GM23248 (cell line): ENCODE data around the gene PMPCA. TPM values are rescaled to one million over a fixed set of nuclear protein-coding genes. Genes with fewer than 3 reads are reported as not detected.
A peak's percentile ranks its signal among the peaks of the same experiment; 100 is the strongest.

ENCODE experiments used
- DNase-seq: peaks from one replicate; pipeline ENCODE4 v3.0.0-alpha.2; 2015
- H2AFZ ChIP-seq: fragments of 200-600 bp; sonication (generic); 2 replicates; pipeline ENCODE4 v1.6.1; 2016; ENCODE audit warnings: antibody characterized with exemption
- H3F3A ChIP-seq: fragments of 200-600 bp; sonication (generic); 2 replicates; pipeline ENCODE4 v1.6.1; 2016; ENCODE audit warnings: mild to moderate bottlenecking, antibody characterized with exemption, mixed run types; ENCODE audit not compliant: insufficient read depth
- H3K27ac ChIP-seq: fragments of 200-600 bp; sonication (generic); 2 replicates; pipeline ENCODE4 v1.5.1; 2016; ENCODE audit warnings: mild to moderate bottlenecking
- H3K27me3 ChIP-seq: fragments of 200-600 bp; sonication (generic); replicated peaks from 2 replicates; pipeline ENCODE4 v1.6.1; 2016; ENCODE audit warnings: mild to moderate bottlenecking; ENCODE audit not compliant: insufficient read depth
- H3K36me3 ChIP-seq: fragments of 200-600 bp; sonication (generic); 2 replicates; pipeline ENCODE4 v1.6.1; 2016; ENCODE audit warnings: low read depth, mild to moderate bottlenecking
- H3K4me1 ChIP-seq: fragments of 200-600 bp; sonication (generic); 2 replicates; pipeline ENCODE4 v1.6.1; 2016; ENCODE audit warnings: mild to moderate bottlenecking; ENCODE audit not compliant: insufficient read depth
- H3K4me2 ChIP-seq: fragments of 200-600 bp; sonication (generic); one replicate; pipeline ENCODE4 v1.6.1; 2016; ENCODE audit warnings: mild to moderate bottlenecking; ENCODE audit not compliant: unreplicated experiment
- H3K4me3 ChIP-seq: fragments of 200-600 bp; sonication (generic); 2 replicates; pipeline ENCODE4 v1.5.1; 2016; ENCODE audit warnings: mild to moderate bottlenecking
- H3K79me2 ChIP-seq: fragments of 200-600 bp; sonication (generic); 2 replicates; pipeline ENCODE4 v1.6.1; 2016; ENCODE audit warnings: mild to moderate bottlenecking; ENCODE audit not compliant: insufficient read depth
- H3K9ac ChIP-seq: fragments of 200-600 bp; sonication (generic); 2 replicates; pipeline ENCODE4 v1.6.1; 2016; ENCODE audit warnings: mild to moderate bottlenecking
- H3K9me2 ChIP-seq: fragments of 200-600 bp; sonication (generic); 2 replicates; pipeline ENCODE4 v1.6.1; 2016; ENCODE audit warnings: mixed run types, mild to moderate bottlenecking, moderate library complexity; ENCODE audit not compliant: insufficient read depth
- H3K9me3 ChIP-seq: fragments of 200-600 bp; sonication (generic); one replicate; pipeline ENCODE4 v1.6.1; 2017; ENCODE audit warnings: low read depth
- H4K20me1 ChIP-seq: fragments of 200-600 bp; sonication (generic); 2 replicates; pipeline ENCODE4 v1.6.0; 2016; ENCODE audit not compliant: insufficient read depth
- EZH2 ChIP-seq: fragments of 200-600 bp; sonication (generic); IDR thresholded peaks from 2 replicates; pipeline ENCODE4 v1.6.1; 2018; ENCODE audit warnings: antibody characterized with exemption, mild to moderate bottlenecking; ENCODE audit not compliant: insufficient read depth, poor library complexity, severe bottlenecking
- EZH2phosphoT487 ChIP-seq: fragments of 200-600 bp; sonication (generic); IDR thresholded peaks from 2 replicates; pipeline ENCODE4 v1.6.1; 2018; ENCODE audit warnings: antibody characterized with exemption, moderate library complexity, mild to moderate bottlenecking, low read depth; ENCODE audit not compliant: insufficient read depth
- WGBS, 2 experiments: methylation state at CpG; one replicate each; pipeline ENCODE4 v1.1.6; 2015 to 2017; ENCODE audit warnings: low lambda C conversion rate in 2 of 2, low coverage in 1 of 2; ENCODE audit errors: missing lambda C conversion rate in 2 of 2; 5-methylcytosine and 5-hydroxymethylcytosine counted together
- in situ Hi-C: fragments of 300-500 bp; cut with MboI; formaldehyde crosslinking; loops from 2 replicates; pipeline ENCODE4 v1.15.0; 2020
- polyA plus RNA-seq: library from polyadenylated mRNA; unstranded; fragments of >200 nt; fragmentation: Nextera tagmentation; extraction: Ambion mirVana; gene quantifications from 2 replicates; pipeline ENCODE4 v1.2.1, GENCODE V29; 2016
- total RNA-seq: library from RNA; depleted of rRNA; stranded (reverse); fragments of >200 nt; shearing (Covaris generic); gene quantifications from 2 replicates; pipeline ENCODE4 v1.2.3, GENCODE V29; 2014

PMPCA gene
- total and polyA plus RNA-seq, 2 experiments from 2014 or later = 58.7 to 77.4 TPM

DNA sequence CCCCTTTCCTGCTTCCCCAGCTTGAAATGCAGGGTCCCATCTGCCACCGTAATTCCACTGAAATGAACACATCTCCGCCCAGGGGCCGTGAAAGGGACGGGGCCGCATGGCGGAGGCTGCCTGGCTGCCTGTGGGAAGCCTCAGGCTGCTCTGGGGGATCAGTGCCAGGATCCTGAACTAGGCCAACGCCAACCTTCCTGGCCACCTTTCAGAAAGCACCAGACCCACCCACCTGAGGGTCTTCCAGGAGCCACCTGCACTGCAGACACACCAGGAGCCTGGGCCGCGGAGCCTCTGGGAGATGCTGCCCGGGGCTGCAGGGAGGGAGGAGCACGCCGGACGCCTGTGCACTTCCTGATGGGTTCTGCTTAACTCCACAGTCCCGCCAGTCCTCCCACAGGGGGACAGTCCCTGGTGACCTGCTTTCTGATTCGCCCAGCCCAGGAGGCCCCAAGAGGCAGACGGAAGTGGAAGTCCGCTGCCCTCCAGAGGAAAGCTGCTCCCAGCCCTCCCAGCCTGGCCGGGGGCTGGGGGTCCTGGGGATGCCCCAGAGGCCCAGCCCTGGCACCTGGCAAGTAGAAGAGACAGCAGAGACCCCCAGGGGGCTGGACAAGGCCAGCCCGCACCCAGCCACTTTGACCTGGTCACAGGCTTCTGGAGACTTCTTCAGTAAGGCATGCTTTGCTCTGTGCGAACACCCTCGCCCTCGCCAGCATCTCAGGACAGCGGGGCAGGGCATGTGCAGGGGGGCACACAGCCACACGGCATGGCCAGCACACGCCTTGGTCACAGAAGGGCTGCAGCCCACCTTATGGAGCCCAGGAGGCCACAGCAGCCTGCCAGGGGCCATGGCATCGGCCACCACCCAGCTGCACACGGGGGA is 36.9 kb upstream of the PMPCA start, which contains the start of gene CARD9:
TSS of gene CARD9 (minus strand) at position 370 of the 883 bp plus-strand sequence. CDS start 1,591 bp downstream, outside the sequence.
- DNase-seq = no peak
- no peaks in the 10 kb centered on the region for H3F3A ChIP-seq
- in situ Hi-C loops = no loop called here
- H3K9me3 ChIP-seq = no peaks in the 10 kb centered on the region
- no peaks in the 10 kb centered on the region for H3K79me2 ChIP-seq
- H3K36me3 ChIP-seq = no peaks in the 10 kb centered on the region
- peak within 1 kb of the TSS; percentile 1 for H3K4me2 ChIP-seq
- peaks cover 11% of the 10 kb centered on the region; the same call in 1 of the 2 replicates for H3K4me1 ChIP-seq
- WGBS, 2 experiments = 71 to 76% methylated on average over 27 of the region's 27 CpGs
- peak within 1 kb of the TSS; percentile 31; the same call in 1 of the 2 replicates for H3K9ac ChIP-seq
- H3K27ac ChIP-seq = 0 out of 2 replicates have a peak within 1 kb of the TSS, but pooled peaks have one; percentile 2
- TF ChIP-seq EZH2 (no peak), EZH2phosphoT487 (no peak)
- H3K9me2 ChIP-seq = no peaks in the 10 kb centered on the region
- H4K20me1 ChIP-seq = no peaks in the 10 kb centered on the region
- H3K27me3 ChIP-seq = no peaks in the 10 kb centered on the region
- H3K4me3 ChIP-seq = no peak within 1 kb of the TSS
- peak within 1 kb of the TSS; percentile 78 for H2AFZ ChIP-seq

DNA sequence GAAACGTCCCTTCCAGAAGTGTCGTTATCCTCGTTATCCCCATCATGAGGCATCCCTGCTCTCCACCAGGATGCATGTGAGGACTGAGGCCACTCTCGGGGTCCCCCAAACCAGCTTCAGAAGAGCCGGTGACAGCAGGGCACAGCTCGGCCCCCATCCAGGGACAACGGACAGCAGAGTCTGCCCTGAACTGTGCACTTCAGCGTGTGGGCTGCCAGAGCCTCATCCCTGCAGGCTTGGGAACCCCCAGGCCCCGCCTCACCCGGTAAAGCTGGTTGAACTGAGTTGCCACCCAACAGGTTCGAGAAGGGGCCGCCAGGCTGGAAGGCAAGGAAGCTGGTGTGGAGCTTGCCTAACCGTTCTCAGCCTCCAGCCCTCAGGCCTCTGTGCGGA is 36.3 kb upstream of the PMPCA start:
- Histone ChIP-seq H3K9me3 (no peaks in the 10 kb centered on the region), H3K9me2 (no peaks in the 10 kb centered on the region), H2AFZ (no peak overlapping the region), H3F3A (no peaks in the 10 kb centered on the region), H3K4me2 (no peak overlapping the region), H3K36me3 (no peaks in the 10 kb centered on the region), H3K27ac (no peak overlapping the region), H3K4me3 (no peak overlapping the region), H3K27me3 (no peaks in the 10 kb centered on the region), H3K9ac (no peak overlapping the region), H3K4me1 (peaks cover 11% of the 10 kb centered on the region; the same call in 1 of the 2 replicates), H3K79me2 (no peaks in the 10 kb centered on the region), H4K20me1 (no peaks in the 10 kb centered on the region)
- no peak for DNase-seq
- TF ChIP-seq EZH2 (no peak), EZH2phosphoT487 (no peak)
- in situ Hi-C loops = no loop called here
- WGBS, 2 experiments = 68 to 73% methylated on average over 14 of the region's 14 CpGs

DNA sequence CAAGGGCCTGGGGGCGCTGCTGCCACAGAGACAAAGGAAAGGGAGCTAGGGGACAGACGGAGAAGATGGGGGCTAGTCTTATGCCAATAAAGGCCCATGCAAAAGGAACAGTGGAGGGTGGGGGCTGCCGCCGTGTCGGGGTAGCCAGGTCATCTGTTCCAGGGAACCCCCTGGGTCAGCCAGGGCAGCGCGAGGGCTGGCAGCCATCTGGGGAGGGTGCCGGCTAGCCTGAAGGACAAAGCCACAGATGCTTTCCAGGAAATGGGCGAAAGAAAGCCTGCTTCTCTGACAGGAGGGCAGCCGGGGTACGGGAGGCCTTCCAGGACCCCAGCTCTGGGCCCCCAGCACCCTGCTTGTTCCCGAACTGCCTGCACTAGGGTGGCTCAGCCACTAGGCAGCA is 35.4 kb upstream of the PMPCA start:
- H3K4me1 ChIP-seq = peaks cover 11% of the 10 kb centered on the region; the same call in 1 of the 2 replicates
- H3K9me3 ChIP-seq = no peaks in the 10 kb centered on the region
- no peaks in the 10 kb centered on the region for H3F3A ChIP-seq
- no peaks in the 10 kb centered on the region for H4K20me1 ChIP-seq
- no peak overlapping the region for H3K9ac ChIP-seq
- H3K27ac ChIP-seq = no peak overlapping the region
- H3K4me3 ChIP-seq = no peak overlapping the region
- 92 to 95% methylated on average over 12 of the region's 12 CpGs for WGBS, 2 experiments
- in situ Hi-C loops = no loop called here
- no peaks in the 10 kb centered on the region for H3K36me3 ChIP-seq
- TF ChIP-seq EZH2phosphoT487 (no peak), EZH2 (no peak)
- no peaks in the 10 kb centered on the region for H3K9me2 ChIP-seq
- no peak overlapping the region for H2AFZ ChIP-seq
- H3K4me2 ChIP-seq = no peak overlapping the region
- H3K79me2 ChIP-seq = no peaks in the 10 kb centered on the region
- DNase-seq = no peak
- H3K27me3 ChIP-seq = no peaks in the 10 kb centered on the region

DNA sequence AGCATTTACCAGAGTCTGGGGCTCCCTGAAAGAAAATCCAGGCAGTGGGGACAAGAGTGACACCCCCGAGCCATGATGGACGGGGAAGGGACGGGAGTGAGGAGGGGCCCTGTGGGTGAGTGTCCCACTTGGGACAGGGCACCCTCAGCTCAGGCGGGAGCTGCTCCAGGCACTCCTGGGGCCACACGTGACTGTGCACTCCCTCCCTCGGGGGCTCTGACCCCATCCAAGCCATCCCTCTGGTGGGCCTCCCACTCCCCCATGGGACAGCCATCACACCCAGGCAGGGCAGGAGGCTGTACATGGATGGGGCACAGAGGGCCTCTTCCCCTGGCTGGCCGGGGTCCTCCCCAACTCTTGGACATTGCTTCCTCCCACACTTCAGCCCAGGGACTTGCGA is 34.0 kb upstream of the PMPCA start:
- no peak overlapping the region for H3K4me3 ChIP-seq

More for the DNA sequence above, 34.0 kb upstream of the PMPCA start:
- TF ChIP-seq EZH2phosphoT487 = no peak
- TF ChIP-seq EZH2 = no peak
- WGBS, 2 experiments = 55 to 57% methylated on average over 5 to 8 of the region's 8 CpGs
- in situ Hi-C loops = no loop called here
- H3F3A ChIP-seq = no peaks in the 10 kb centered on the region
- no peak overlapping the region for H2AFZ ChIP-seq
- no peaks in the 10 kb centered on the region for H3K27me3 ChIP-seq
- no peaks in the 10 kb centered on the region for H3K9me3 ChIP-seq
- peaks cover 11% of the 10 kb centered on the region; the same call in 1 of the 2 replicates for H3K4me1 ChIP-seq
- no peaks in the 10 kb centered on the region for H3K36me3 ChIP-seq
- H3K4me2 ChIP-seq = no peak overlapping the region
- no peaks in the 10 kb centered on the region for H3K9me2 ChIP-seq
- no peak overlapping the region for H3K27ac ChIP-seq
- DNase-seq = no peak
- H3K9ac ChIP-seq = no peak overlapping the region
- H4K20me1 ChIP-seq = no peaks in the 10 kb centered on the region
- H3K79me2 ChIP-seq = no peaks in the 10 kb centered on the region
